ENCODE results near the gene KLHDC7B.
"Not testable (repeated sequence)": the region's sequence is repeated elsewhere in the genome, so short reads cannot be mapped to it uniquely, and the experiment has no call there.

Gene KLHDC7B

DNA sequence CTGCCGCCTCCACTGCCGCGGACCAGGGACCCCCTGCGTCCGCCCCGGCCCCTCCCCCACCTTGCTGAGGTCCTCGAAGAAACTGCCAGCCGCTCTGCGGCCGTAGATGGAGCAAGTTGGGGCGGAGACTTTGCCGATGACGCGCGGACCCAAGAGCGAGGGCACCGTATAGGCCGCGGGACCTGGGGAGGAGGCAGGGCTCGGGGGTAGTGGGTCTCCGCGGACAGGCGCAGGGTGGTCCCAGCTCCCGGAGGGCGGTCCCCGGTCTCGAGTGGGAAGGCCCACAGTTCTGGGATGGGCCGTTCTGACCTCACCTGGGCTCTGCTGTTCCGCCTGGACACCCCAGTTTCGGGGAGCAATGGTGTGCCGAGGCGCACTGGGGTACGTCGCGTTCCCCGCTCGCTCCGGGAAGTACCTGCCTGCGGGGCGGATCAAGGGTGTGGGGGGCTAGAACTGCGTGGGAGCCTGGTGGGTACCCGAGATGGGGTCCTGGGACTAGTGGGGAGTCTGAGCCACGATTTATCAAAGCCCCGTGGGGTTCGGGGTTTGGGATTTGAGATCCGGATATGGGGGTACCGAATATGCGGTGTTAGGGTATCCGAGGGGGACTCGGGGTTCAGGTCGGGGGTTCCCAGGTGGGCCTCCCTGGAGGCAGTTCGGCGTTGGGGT, 14.7 kb upstream of the KLHDC7B start:
- no peak for DNase-seq

DNA sequence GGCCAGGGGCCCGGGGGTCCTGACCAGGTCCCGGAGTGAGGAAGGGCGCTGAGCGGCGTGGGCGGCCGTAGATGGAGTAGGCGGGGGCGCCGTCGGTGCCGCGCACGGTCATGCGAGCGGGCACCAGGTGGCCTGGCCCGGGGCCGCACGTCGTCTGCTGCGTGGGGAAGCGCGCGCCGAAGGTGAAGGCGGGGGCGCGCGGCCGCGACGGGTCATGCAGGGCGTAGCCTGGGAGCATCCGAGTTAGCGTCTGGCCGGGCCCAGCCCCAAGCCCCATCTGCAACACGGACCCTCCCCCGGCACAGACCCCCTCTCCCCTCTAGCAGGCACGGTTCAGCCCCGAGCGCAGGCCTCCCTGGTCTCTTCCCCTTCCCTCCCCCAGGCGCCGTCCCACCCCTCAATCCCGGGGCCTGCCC, 14.1 kb upstream of the KLHDC7B start:
- DNase-seq, result no peak

DNA sequence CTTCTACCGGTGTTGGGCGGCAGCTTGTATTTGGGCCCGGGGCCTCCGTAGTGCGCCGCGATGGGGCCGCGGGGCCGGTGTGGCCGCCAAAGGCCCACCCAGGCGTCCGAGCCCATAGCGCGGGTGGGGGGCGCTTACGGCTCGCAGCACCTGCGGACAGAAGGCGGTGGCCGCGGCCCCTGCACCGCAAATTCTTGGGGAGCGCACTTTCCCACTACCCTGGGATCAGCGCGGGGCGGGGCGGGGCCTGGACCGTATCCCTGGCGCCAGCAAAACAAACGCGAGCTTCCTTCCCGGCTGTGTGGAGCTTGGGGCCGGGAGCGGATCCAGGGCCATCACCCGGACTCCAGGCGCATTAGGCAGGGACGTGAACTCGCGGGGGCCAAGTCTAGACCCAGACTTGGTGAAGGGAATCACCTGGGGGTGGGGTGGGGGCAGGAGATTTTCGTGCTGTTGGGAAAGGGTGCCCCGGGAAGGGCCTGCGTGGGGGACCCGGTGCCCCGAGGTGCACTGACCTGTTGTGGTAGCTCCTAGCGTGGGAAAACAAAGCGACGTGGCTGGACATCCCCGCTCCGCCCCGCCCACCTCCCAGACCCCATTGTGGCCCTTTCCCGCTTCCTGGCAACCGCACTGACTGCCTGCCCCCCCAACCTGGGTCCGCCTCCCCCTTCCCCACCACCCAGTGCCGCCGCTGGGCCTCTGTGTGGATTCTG, 13.6 kb upstream of the KLHDC7B start:
- no peak for DNase-seq

DNA sequence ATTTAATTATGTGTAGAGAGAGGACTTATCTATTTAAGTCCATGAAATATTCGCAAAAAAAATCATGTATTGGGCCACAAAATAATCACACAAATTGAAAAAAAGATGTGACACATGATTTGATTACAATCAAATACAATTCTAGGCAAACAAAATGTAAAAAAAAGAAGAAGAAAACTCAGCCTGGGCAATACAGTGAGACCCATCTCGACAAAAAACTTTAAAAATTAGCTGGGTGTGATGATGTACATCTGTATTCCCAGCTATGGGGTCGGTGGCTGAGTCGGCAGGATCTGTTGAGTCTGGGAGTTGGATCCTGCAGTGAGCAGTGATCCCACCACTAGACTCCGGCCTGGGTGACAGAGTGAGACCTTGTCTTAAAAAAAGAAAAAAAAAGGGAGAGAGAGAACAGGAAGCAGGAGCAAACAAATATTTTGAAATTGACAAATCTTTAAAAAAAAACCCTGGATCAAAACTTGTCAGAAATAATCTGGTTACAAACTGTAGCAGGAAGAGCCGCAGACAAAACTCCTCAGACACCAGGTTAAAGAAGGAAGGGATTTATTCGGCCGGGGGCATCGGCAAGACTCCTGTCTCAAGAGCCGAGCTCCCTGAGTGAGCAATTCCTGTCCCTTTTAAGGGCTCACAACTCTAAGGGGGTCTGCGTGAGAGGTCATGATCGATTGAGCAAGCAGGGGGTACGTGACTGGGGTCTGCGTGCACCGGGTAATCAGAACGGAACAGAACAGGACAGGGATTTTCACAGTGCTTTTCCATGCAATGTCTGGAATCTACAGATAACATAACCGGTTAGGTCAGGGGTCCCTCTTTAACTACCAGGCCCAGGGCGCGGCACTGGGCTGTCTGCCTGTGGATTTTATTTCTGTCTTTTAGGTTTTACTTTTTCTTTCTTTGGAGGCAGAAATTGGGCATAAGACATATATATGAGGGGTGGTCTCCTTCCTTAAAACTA, 12.6 kb upstream of the KLHDC7B start:
- no peak for DNase-seq

DNA sequence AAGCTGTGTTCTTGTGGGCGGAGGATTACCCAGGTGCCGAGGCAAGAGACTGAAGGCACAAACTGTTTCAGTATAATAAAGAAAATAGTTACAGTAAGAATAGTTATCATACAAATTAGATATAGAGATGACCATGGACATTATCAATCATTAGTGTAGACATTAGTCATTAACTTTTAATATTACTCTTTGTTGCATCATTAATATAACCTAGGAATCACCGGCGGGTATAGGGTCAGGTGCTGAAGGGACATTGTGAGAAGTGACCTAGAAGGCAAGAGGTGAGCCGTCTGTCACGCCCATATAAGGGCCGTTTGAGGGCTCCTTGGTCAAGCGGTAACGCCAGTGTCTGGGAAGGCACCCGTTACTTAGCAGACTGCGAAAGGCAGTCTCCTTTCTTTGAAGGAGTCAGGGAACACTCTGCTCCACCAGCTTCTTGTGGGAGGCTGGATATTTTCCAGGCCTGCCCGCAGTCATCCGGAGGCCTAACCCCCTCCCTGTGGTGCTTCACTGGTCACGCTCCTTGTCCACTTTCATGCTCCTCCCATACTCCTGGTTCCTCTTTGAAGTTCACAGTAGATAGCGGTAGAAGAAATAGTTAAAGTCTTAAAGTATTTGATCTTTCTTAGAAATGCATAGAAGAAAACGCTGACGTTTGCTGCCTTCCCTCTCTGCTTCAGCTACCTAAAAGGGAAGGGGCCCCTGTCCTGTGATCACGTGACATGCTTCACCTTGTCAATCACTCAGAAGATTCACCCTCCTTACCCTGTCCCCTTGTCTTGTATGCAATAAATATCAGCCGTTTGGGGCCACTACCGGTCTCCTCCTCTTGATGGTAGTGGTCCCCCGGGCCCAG, 11.6 kb upstream of the KLHDC7B start:
- DNase-seq, result not testable (repeated sequence)

DNA sequence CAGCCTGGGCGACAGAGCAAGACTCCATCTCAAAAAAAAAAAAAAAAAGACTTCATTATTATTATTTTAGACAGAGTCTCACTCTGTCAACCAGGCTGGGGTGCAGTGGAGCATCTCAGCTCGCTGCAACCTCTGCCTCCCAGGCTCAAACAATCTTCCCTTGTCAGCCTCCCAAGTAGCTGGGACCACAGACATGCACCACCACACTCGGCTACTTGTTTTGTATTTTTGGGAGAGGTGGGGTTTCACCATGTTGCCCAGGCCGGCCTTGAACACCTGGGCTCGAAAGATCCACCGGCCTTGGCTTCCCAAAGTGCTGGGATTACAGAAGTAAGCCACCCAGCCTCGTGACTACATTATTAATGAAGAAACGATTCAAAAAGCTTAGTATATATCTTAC, 10.6 kb upstream of the KLHDC7B start:
- no peak for DNase-seq

DNA sequence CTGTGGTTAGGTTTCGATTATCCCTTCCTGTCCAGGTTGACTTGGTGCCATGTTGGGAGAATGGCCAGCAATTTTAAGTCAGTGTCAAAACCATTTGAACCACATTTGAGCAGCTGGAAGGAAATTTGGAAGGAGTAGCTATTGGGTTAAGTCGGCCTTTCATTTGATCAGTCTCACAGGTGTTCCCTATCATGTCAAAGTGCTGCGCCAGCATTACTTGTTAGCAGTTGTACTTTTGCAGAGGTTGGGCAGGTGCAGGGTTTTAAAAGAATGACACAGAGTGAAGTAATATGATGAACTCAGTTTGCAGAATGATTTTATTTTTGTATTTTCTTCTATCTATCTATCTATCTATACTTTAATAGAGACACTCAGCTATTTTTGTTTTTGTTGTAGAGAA, 9.5 kb upstream of the KLHDC7B start:
- no peak for DNase-seq

DNA sequence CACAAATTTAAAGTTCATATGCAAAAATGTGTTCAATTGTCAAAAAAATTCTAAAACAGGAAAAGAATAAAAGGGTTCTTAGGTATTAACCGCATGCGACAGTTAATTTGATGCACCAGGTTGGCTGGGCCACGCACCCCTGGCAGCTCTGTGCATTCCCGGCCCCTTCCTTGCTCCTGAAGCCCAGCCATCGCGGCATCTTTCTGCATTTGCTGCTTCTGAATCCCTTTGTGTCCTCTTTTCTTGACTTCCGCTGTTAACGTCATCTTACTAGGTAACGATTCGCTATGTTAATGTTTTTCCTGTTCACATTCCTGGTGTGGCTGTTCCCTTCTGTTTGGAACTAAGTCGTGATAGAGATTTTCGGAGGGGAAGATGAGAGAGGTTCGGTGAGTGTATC, 7.9 kb upstream of the KLHDC7B start:
- no peak for DNase-seq

DNA sequence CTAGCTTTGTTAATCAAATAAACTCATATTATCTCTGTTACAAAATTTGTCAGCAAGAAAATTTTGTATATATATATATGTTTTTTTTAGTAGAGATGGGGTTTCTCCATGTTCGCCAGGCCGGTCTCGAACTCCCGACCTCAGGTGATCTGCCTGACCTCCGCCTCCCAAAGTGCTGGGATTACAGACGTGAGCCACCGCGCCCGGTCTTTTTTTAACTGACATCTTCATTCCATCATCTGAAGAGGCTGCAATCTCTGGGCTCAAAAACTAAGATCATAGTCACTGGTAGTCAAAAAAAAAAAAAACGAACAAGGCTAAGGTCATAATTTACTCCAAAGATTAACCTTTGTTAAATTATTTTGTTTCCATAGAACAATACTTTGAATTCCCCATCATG, 5.3 kb upstream of the KLHDC7B start:
- DNase-seq, result no peak

DNA sequence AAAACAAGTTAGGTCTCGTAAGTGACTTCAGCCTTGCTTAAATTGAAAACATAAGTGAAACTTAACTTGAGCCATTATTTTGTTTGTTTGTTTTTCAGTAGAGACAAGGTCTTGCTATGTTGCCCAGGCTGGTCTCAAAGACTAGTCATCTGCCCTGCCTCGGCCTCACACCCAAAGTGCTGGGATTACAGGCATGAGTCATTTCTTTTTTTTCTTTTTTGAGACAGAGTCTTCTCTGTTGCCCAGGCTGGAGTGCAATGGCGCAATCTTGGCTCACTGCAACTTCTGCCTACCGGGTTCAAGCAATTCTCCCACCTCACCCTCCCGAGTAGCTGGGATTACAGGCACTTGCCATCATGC, 4.1 kb upstream of the KLHDC7B start:
- DNase-seq, result not testable (repeated sequence)

DNA sequence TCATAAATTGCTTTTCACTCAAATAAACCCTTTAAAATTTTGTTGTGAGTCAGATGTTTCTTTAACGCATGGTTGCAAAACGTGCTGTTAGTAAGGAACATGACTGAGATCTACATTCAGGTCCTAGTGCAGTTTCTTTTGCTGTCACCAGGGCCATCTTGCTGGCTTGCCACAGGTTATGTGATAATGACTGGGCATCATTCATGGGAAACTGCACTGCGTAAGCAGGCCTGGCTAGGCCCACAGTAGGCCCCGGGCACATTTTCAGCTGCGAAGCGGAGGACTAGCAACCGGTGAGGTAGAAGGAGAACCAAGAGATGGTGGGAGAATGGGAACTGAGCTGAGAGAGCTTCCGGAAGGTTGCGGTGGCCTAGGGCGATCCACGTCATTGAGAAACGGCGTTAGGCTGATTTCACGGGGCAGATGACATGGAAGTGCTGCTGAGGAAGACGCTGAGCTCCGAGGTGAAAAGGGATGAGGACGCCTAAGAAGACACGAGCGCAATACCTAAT, 3.2 kb upstream of the KLHDC7B start:
- no peak for DNase-seq

DNA sequence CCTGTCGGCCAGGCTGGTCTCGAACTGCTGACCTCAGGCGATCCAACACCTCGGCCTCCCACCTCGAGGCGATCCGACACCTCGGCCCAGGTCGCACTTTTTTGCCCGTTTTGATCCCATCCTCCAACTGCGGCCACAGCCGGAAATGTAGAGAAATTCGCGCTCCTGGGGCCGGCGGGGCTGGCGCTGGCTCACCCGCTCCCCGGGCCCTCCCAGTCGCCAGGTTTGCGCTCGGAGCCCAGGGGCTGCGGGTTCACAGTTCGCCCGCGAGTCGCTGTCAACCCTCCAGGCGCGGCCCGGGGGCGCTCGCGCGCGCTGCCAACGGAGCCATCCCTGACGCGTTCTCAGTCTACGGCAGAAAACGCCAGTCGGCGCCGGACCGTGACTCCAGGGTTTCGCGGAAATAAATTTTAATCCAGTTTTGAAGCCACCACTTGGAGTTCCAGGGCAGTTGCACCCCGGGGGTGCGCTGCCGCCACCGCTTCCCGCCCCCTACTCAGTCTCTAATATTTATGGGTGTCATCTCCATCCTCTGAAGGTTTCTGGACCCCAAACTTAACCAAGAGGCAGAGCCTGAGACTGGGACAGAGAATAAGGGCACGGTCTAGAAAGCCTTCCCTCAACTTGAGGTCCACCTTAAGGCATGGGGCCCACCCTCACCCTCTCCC, 1.5 kb upstream of the KLHDC7B start:
- no peak for DNase-seq

DNA sequence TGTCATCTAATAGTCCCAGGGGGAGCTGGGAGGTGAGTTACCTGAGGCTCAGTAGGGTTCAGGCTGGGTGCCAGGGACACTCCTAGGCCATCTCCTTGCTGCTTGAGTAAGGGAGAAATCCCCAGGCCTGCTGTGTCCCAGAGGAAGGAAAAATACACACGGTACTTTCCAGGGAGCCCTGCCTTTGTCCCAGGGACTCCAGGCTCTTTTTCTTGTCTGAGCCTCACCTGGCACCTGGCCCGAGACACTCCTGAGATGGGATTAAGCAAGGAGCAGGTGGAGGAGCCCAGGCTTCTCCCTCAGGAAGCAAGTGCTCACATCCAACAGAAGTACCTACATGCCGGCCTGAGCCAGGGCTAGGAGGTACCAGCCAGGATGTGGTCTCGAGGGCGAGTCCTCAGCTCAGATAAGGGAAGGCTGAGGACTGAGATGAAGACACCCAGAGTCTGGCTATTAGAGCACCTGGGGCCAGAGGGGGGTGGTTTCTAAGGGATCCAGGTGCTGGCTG, 899 bp upstream of the KLHDC7B start:
- DNase-seq, result no peak

DNA sequence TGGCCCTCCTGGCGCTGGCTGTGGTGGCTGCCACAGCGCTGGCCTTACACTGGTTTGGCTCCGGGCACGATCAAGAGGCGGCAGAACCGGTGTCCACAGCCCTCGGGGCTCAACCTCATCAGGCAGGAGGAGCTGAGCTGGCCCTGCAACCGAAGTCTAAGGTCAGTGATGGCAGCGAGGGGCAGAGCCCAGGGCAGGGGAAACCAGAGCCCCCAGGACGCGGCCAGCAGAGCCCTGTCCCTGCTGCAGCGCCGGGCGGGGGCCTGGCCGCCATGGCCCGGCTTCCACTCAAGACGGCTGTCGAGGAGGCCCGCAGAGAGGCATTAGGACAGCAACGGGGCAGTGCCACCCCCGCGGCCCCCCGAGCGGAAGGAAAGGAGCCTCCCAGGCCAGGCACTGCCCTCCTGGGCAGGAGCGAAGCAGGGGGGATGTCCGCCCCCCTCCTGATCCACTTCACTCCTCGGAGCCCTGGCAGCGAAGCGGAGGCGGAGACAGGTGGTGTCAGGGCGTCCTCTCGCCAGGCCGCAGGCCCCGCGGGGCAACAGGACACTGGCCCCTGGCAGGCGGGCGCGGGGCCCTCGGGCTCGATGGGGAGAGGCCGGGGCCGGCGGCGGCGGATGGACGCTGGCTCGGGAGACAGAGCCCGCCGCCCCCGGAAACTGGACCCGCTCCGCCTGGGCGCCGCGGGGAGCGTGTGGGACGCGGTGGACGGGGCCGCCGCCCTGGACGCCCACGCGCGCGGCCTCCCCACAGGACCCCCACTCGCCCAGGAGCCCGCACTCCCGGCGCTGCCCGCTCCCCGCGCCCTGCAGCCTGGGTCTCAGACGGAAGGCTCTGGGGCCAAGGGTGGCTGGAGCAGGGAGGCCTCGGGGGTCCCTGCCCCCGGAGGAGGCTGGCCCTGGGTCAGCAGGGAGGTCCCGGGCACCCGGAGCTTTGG, 895 bp downstream of the KLHDC7B start:
- DNase-seq, result no peak

DNA sequence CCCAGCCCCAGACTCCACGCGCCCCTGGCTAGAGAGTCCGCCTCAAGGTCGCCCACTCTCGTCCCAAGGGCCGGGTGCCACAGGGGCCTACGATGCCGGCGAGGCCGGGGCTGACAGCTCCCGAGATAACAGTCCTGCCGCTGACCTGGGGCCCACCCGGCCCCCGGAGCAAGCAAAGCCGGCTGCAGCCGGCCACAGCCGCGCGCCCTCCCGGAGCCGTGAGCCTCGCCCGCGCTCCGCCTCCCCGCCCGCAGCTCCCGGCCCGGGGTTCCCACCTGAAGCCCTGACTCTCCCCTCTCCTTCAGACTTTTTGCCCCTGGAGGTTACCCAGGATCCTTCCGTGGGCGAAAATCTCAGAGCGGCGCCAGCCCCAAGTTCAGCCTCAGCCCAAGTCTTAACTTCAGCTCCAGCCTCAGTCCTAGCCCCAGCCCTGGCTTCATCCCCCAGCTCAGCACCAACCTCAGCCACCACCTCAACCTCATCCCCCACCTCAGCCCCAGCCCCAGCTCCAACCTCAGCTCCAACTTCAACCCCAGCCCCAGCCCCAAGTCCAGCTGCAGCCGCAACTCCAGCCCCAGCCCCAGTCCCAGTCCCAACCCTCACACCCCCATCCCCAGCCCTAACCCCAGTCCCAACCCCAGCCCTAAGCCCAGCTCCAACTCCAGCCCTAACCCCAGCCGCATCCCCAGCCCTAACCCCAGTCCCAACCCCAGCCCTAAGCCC, 1.7 kb downstream of the KLHDC7B start:
- no peak for DNase-seq

DNA sequence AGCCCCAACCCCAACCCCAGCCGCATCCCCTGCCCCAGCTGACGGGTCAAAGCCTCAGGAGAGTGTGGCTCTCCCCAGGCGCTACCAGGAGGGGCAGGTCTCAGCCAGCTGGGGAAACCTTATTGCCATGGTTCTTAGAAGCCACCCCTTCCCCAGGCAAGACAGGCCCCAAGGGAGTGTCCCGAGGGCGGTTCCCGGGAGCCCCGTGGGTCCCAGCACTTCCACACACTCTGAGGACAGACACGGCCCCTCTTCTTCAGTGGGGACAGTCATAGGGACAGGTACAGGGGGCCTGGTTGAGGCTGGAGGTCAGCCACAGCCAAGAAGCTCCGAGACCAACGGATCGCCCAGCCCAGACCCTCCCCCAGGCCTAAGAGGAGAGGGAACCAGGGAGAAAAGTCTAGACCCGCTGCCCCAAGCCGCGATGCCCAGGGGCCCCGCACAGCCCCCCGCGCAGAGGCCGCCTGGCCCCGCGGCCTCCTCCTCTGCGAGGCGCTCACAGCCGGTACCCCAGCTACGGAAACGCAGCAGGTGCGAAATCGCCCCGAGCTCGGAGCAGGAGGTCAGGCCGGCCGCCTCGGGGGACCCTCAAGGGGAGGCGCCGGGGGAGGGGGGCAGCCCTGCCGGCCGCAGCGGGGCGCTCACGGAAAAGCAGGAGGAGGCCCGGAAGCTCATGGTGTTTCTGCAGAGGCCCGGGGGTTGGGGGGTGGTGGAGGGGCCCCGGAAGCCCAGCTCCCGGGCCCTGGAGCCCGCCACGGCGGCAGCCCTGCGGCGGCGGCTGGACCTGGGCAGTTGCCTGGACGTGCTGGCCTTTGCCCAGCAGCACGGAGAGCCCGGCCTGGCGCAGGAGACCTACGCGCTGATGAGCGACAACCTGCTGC, 2.6 kb downstream of the KLHDC7B start:
- DNase-seq, result no peak

DNA sequence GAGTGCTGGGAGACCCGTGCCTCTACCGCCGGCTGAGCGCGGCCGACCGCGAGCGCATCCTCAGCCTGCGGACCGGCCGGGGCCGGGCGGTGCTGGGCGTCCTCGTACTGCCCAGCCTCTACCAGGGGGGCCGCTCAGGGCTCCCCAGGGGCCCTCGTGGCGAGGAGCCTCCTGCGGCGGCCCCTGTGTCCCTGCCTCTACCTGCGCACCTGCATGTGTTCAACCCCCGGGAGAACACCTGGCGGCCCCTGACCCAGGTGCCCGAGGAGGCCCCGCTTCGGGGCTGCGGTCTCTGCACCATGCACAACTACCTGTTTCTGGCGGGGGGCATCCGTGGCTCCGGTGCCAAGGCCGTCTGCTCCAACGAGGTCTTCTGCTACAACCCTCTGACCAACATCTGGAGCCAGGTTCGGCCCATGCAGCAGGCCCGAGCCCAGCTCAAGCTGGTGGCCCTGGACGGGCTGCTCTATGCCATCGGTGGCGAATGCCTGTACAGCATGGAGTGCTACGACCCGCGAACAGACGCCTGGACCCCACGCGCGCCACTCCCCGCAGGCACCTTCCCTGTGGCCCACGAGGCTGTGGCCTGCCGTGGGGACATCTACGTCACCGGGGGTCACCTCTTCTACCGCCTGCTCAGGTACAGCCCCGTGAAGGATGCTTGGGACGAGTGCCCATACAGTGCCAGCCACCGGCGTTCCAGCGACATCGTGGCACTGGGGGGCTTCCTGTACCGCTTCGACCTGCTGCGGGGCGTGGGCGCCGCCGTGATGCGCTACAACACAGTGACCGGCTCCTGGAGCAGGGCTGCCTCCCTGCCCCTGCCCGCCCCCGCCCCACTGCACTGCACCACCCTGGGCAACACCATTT, 3.5 kb downstream of the KLHDC7B start:
- DNase-seq, result no peak

DNA sequence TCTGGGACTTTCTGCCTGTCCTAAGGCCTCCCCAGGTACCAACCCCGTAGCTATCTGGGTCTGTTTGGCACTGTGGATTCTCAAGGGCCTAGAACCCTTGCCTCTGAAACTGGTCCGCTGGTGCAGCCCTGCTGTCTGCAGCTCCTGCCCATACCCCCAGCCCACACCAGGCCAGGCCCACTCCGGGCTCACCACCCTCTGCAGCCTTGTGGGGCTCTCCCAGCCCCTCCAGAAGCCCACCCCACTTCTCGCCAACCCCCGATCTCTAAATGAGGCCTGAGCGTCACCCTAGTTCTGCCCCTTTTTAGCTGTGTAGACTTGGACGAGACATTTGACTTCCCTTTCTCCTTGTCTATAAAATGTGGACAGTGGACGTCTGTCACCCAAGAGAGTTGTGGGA, 4.7 kb downstream of the KLHDC7B start:
- no peak for DNase-seq
